NCI-H510A (cell line): Measurements from ENCODE around the gene SLC25A33.

ENCODE experiments used
- DNase-seq: peaks from one replicate; lab custom pipeline; 2025; lab: John Stamatoyannopoulos, UW

Gene SLC25A33

GRCh38 chr1:9588551-9589143 is 49.4 kb downstream of the SLC25A33 start, which contains the start of gene TMEM201:
TMEM201 (plus strand) TSS chr1:9588911; CDS start chr1:9588931, 20 bp downstream.
- peak; percentile 99 for DNase-seq

GRCh38 chr1:9589144-9589718 is 50.0 kb downstream of the SLC25A33 start:
- no peak for DNase-seq

- DNase-seq: no peak
Observed at GRCh38 chr1:9589719-9590157, 50.5 kb downstream of the SLC25A33 start.

GRCh38 chr1:9590201-9590600 is 50.9 kb downstream of the SLC25A33 start:
- DNase-seq: no peak

- no peak for DNase-seq
Observed at GRCh38 chr1:9590945-9591668, 51.8 kb downstream of the SLC25A33 start.

- no peak for DNase-seq
Observed at GRCh38 chr1:9591669-9592509, 52.6 kb downstream of the SLC25A33 start.

GRCh38 chr1:9592510-9593075 is 53.3 kb downstream of the SLC25A33 start:
- DNase-seq: no peak

- DNase-seq: no peak
Observed at GRCh38 chr1:9593147-9593491, 53.9 kb downstream of the SLC25A33 start.

- peak; percentile 97 for DNase-seq
Observed at GRCh38 chr1:9593492-9594465, 54.5 kb downstream of the SLC25A33 start.

GRCh38 chr1:9594471-9595155 is 55.3 kb downstream of the SLC25A33 start:
- no peak for DNase-seq

GRCh38 chr1:9595156-9595967 is 56.1 kb downstream of the SLC25A33 start:
- no peak for DNase-seq

- DNase-seq: no peak
Observed at GRCh38 chr1:9595968-9596340, 56.7 kb downstream of the SLC25A33 start.

GRCh38 chr1:9596415-9597123 is 57.3 kb downstream of the SLC25A33 start:
- DNase-seq: no peak

GRCh38 chr1:9597361-9598315 is 58.4 kb downstream of the SLC25A33 start:
- no peak for DNase-seq

- DNase-seq: no peak
Observed at GRCh38 chr1:9598316-9598700, 59.0 kb downstream of the SLC25A33 start.

GRCh38 chr1:9599741-9600140 is 60.5 kb downstream of the SLC25A33 start:
- DNase-seq: no peak
